ENCODE results near the gene TGM4.
"Not testable (repeated sequence)": the region's sequence is repeated elsewhere in the genome, so short reads cannot be mapped to it uniquely, and the experiment has no call there.

TGM4 gene

DNA sequence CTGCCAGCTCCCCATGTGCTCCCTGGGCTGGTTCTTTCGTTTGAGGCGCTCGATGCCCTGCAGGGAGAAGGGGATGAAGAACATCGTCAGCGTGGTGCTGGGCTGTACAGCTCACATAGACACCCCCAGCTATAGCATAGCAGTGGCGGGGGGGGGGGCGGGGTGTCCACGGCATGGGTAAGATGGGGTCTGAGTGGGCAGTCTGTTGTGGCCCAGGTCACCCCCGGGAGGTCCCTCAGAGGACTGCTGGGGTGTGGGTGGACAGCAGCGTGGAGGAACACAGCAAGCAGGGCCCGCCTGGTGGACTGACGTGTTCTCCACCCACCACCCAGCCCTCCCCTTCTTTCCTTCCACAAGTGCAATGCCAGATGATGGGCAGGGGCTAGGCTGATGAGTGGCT, 43.7 kb downstream of the TGM4 start:
- DNase-seq: no peak

DNA sequence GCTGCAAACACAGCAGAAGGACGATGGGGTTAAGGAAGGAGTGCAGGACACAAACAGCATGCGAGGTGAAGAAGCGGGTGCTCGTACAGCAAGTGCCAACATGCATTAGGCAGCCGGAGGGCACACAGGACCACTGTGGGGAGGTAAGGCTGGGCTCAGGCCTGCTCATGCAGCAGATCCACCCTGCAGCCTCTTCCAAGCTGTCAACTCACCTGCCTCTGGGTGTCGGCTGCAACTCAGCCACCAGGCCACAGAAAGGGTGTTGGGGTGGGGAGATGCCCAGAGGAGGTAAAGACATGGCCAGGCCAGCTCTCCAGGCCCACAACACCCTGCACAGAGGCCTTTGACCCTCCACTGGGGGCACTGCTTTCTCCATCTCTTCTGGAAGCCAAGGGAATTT, 44.2 kb downstream of the TGM4 start:
- no peak for DNase-seq

DNA sequence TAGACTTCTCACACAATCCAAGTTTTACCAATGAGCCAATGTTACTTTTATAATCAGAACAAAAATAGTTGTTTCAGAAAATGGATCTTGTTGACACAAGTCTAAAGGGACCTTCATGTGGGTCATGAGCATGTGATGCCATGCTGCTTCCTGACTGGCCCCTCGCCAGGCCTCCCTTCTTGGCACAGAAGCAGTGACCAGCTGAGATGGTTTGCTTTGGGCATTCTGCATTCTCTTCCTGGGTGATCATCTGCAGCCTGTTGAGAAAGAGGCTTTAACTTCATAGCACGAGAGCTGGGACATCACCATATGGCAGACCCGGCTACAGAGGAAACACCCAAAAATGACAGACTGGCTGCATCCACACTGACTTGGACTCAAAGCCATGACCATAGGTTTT, 45.7 kb downstream of the TGM4 start:
- no peak for DNase-seq

DNA sequence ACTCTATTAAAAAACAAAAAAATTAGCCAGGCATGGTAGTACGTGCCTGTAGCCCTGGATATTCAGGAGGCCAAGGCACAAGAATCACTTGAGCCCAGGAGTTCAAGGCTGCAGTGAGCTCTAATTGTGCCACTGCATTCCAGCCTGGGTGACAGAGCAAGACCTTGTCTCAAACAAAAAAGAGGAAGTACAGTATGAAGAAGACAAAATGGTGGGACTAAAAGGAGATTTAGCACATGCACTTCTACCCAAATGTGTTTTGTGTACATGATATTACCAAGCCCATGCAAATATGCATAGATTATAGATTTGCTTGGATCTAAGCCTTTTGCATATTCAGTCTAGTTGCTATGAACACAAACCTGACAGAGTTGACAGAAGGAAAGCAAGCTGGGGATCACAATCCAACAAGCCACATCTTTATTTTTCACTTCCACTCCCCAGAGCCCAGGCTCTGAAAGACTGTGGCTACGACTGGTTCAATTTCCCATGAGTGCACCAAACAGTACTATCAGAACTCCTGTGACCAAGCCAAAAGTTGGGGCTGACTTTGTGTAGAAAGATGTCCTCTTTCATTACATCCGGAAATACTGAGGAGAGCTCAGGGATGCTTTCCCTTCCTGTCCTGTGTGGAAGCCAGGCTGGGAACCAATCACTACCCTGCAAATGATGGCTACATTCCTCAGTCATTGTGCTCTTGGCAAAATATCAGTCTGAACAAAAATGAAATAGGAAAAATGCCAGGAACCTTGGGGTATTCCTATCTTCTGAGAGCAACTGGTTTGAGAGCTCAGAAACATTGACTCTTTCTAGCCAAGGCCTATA, 49.4 kb downstream of the TGM4 start:
- no peak for DNase-seq

DNA sequence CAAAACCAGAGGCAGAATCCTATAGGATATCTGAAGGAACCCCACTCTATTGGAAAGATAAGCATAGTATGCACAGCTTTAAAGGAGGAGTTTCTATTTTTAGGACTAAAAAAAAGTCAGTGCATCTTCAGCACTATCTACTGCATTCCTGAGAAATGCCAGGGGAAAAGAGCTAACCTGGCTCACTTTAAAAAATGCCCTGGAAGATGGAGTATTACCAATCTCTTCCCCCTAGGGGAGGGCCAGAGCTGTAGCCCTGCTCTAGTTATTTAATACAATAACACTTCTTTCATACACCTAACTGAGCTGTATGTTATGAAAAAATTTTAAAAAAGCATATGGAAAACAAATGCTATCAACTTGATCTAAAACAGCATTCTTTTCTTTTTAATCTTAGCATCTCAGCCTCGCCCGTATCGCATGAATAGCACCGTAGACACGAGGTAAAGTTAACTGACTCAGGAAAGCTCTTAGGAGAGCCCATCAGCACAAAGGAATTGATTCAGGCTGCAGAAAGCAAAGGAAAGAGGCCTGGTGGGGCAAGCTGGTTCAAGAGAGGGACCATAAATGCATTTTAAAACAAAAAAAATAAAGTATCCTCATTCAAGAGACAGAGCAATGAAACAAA, 50.2 kb downstream of the TGM4 start:
- DNase-seq: no peak

DNA sequence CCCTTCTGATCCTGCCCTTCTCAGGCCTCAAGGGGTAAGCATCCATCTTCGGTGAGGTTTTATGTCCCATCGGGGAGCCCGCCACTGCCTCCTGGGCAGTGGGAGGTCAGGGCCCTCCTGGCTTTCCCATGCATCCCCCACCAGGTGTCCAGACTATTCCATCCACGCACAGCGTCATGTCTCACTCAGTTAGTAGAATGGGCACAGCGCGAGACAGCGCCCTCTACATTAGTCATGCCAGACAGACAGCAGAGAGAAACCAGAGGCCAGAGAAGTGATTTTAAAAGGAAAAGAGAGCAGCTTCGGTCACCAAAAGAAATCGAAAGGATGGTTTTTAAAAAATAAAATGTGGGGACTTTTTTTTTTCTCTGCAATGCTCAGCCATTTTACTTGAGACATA, 51.8 kb downstream of the TGM4 start:
- no peak for DNase-seq

DNA sequence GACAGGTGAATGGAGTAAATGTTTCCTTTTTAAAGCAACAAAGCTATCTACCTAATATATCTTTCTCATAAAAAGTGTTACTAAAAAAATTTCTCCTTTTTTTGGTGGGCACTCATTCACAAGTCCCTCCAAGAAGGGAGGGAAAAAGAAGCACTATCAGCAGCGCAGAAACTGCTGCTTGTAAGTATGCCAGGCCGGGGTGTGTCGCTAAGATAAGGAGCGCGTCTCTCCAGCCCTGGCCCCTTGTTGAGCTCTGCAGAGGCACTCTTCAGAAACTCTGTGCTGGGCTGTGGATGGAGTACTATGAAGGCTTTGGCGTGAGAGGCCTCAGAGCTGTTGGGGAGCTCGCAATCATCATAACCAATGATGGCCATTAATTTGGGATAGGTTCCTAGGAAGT, 52.5 kb downstream of the TGM4 start:
- no peak for DNase-seq

DNA sequence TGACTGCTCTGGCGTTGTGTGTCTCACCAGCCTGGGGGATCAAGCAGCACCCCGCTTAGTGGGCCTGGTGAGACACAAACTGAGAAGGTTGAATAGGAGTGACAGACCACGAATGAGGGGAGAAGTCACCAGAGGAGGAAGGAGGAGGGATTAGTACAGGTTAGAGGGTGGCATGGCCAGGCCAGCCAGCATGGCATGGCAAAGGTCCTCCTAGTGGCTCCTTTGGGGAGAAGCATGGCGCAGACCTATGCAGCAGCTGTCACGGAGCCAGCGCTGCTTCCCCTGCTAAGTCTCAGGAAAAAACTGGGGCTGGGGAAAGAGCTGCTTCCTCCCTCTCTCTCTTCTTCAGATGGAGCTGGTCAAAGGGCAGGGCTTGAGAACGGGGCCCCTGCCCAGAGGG, 53.0 kb downstream of the TGM4 start:
- no peak for DNase-seq

DNA sequence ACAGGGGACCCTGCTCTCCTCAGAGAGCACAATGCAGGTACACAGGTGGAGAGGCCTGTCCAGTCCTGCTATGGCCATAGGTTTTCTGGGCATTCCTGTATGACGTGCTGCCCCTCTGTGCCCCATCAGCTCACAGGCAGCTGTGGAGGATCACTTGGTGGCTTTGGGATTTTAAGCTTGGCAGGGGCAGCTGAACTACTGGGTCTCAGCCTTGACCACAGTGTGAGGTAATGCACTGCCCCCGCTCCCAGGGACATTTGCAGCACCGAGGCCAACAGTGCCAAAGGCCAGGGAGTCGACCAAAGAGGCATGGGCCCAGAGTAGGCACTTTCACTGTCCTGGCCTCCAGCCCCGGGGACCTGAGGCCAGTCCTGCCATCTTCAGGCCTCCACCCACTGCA, 55.4 kb downstream of the TGM4 start:
- DNase-seq: no peak

DNA sequence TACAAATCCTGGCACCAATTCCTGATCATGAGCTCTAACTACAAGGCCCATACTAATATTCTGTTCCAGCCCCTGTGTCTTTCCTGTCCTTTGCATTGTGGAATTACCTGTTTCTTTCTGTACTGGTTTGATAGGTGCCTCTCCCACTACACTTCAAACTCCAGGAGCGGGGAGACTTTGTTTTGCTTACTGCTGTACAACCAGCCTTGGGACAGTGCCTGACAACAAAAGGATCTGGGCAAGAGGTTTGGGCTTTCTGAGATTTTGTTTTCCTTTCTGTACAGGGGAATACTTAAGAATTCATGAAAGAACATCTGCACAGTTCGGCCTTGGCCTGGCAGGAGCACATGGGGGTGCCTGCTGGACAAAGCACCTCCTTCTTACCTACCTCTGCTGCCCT, 56.5 kb downstream of the TGM4 start:
- no peak for DNase-seq

DNA sequence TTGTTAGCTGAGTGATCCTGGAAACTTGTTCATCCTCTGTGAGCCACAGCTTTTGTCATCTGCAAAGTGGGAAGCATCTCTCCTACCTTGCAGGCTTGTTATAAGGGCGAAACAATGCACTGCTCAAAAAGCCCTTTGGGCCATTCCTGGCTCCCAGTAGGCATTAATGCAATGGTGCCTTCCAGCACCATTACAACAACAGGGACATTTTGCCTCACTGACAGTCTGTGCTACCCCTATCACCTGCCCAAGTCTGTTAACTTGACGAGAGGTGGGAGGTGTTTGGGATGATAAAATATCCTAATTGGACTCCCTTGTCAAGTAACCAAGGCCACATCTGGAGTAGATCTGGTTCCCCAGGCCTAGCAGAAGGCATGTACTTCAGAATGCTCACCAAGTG, 57.4 kb downstream of the TGM4 start:
- no peak for DNase-seq

DNA sequence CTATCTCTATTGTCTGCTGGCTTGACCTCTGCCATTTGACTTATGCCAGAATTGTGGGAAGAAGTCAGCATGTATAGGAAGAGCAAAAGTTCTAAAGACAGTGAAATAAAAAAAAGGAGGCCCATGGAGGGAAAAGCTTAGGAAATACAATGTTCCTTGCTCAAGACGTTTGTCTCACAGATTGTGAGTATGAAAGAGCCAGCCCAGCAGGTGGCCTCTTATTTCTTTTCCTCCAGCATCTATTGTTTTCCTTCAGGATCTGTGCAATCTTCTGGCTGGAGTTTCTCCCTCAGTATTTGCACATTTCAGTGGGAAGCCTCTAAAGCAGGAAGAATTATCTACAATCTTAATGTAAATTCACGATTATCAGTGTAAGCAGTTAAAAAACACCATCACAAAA, 57.9 kb downstream of the TGM4 start:
- DNase-seq: no peak

DNA sequence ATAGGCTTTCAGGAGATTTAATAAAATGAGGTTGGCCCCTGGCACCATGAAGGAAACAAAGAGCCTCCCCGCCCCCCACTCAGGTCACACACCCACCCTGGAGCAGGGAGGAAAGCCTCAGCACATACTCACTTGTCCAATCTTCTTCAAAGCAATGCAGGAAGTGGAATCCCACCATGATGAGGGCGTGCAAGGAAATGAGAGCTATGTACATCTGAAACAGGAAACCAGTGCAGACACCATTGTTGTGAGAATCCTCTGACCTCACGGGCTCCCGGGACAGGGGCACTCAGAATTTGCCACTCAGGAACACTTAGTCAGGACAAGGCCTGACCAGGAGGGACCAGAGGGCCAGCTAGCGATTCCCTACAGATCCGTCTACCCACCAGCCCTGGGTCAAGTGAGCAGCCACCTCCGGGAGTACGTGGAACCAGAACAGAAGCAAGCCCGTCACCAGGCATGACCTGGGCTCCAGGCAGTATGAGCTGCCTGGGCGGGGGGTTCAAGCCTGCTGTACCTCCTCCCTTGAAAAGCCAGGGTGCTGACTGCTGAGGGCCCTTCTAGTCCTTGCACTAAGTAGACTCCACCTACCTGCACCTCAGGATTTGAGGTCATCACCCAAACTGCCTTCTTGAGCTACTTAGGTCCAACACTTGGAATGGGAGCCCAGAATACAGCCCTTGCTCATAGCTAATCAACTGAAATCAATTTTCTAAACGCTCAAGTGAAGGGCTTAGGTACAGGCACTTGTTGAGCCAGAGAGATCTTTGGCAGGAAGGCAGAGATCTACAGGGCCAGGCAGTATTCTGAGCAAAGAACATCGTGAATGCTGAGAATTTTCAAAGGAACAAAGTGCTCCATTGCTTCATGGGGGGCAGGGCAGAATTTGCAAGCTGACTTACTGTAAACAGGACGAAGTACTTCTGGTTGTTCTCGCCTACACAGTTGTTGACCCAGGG, 58.9 kb downstream of the TGM4 start:
- no peak for DNase-seq

DNA sequence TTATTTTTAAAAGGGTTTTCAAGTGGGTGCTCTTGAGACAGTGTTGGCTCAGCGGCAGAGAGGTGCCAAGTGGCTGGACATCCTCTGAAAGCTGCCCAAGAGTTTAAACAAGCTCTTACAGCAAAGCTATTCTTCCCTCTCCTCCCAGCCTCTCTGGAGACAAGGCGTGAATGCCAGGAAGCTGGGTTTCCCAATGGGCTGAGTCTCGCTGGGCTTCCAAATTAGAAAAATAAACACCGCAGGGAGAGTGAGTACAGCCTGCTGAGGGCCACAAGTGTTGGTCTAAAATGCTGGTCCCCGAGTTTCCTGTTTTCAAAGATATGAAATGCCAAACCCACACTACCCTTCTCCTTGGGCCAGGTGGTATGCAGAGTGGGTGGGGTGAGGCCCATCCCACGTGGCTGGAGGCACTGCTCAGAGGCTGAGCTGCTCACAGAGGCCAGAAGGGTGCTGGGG, 65.2 kb downstream of the TGM4 start:
- no peak for DNase-seq

DNA sequence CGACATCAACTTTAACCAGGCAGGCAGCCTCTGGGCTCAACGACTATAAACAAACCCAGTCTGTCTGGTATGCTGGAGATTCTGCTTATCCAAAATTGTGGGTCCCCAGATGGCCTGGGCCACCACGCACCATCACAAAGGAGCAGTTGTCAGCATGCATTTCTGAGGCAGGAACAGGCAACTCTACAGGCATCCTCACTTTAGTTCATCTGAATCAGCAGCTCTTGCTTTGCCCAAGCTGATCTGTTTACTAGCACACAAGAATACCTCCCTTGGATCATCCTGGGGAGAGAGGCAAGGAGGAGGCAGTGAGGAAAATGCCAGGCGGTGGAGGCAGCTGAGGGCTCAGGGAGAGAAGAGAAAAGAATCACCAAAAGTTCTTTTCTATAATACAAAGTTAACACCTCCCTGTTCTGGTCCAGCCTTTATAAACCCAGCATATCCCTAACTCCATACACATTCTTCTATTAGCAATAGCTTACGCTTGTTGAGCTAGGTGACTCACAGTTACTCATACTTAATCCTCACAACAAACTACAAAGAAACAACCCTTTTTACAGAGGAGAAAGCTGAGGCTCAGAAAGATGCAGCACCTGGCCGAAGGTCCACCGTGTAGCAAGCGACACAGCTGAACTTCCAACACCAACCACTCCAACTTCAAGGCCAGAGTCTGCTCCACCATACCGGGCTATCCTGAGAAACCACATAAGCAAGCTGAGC, 68.0 kb downstream of the TGM4 start:
- no peak for DNase-seq

DNA sequence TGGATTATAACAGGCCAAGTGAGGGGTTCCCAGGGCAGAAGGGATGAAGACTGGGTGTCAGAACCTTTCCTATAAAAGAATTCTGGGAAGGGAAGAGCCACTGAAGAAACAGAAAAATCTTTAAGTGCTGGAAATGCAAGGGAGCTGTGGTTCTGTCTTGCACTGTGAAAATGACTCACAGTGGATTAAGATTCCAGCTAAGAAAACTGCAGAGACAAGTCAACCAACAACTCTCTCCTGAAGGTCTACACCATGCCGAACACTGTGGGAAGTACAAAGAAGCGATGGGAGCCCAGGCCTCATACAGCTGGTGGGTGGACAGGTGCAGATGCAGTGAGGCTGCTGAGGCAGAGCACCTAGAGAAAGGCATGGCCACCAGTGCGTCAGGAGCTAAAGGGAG, 73.8 kb downstream of the TGM4 start:
- no peak for DNase-seq

DNA sequence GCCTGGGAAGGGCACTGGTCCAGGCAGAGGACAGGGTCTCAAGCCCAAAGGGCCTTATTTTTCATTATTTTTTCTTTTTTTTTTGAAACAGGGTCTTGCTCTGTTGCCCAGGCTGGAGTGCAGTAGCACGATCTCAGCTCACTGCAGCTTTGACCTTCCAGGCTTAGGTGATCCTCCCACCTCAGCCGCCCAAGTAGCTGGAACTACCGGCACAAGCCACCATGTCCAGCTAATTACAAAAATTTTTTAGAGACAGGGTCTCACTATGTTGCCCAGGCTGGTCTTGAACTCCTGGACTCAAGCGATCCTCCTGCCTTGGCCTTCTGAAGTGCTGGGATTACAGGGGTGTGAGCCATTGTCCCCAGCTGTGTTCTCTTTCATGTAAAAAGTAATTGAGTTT, 75.4 kb downstream of the TGM4 start:
- not testable (repeated sequence) for DNase-seq

DNA sequence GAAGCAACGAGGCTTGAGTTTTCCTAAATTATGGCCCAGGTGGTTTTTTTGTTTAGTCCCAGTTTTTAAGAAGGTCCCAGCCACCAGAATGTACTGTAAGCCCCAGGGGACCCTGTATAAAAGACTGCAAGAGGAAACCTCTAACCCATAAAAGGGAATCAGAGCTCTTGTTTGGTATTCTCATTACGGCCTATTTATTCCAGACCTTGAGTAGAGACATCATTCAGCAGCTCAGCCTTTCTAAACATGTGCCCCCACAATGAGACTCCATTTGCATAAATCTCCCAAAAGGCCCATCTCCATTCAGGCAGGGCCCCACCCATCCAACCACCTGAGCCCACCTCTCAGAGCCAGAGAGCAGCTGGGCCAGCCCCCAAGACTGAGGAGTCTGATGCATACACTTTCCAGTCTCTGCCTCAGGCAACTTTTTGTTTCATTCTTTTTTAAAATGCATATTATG, 75.9 kb downstream of the TGM4 start:
- no peak for DNase-seq

DNA sequence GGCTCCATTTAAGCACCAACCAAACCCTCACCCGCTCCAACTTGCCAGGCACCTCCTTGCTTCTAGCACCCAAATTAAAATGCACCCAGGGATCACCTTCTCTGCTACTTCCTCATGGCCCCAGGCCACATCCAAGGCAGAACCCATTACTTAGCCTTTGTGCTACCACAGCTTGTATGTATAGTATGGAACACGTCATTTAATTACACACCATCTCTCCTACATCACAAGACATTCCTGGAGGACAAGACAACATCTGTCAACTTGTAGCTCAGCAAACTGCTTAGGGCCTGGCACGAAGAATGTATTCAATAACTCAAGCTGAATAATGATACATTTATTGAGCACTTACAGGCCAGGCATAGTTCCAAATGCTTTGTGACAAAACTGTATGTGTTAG, 78.3 kb downstream of the TGM4 start:
- DNase-seq: no peak

DNA sequence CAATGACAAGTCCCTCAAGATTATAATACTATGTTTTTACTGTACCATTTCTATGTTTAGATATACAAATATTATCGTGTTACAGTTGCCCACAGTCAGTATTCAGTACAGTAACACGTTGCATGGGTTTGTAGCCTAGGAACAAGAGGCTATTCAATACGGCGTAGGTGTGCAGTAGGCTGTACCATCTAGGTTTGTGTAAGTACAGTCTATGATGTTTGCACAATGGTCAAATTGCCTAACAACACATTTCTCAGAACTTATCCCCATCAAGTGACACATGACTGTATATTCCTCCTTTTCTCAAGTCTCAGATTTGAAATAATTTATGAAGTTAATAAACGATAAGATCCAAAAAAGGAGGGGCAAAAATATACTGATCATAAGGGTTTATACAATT, 79.9 kb downstream of the TGM4 start:
- no peak for DNase-seq

DNA sequence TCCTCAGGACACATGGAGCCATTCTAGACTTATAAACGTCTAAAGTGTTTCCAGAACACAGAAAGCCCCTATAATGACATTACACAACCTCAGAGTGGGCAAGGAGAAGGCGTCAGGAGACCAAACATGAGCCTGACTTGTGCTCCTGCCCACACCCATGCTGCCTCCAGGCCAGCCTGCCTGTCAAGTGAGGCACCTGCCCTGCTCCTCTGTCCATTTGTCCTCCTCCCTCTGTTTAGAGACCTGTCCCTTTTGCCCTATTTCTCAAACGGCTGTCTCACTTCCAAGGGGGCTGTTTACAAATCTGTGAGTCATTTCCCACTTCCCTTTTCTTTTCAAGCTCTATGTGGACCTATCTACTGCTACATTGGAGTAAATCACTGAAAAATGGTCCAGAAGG, 80.6 kb downstream of the TGM4 start:
- no peak for DNase-seq

DNA sequence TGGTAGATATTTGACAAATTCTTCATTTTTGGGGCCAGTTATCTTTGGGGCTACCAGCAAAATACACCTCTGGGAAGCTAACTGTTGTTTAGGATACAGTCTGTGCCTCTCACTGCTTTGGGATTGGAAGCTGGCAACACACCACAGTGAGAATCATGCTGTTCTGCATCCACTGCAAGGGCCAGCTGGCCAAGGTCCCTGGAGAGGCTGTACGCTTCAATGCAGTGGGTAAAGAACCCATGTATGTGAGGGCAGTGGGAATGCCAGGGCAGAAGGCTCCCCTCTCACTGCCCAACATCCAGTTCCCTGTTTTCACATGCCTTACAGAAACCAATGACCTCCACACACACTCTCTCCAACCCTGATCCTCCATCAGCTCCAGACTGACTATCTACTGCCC, 81.5 kb downstream of the TGM4 start:
- no peak for DNase-seq

DNA sequence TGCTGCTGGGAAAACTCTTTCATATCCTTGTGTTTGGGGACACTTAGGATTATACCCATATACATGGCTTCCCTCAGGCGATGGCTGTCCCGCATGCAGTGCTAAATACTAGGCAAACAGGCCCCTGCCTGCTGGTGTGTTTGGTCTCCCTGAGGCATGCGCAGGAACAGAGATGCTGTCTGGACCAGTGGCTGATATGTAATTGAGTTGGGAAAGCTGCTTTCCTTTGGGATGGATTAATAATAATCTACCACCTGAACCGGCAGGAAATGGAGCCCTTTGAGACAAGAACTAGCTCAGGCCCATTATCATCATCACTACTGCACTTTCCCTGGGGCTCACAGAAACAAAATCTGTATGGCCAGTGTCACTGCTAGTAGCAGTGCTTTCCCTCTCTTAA, 83.6 kb downstream of the TGM4 start:
- DNase-seq: no peak

Measured in NCI-H1048 (cell line).